A549 treated with dexamethasone at 1 μM for 4 hours (cell line): ENCODE data around the gene LRTM1. TPM values are rescaled to one million over a fixed set of nuclear protein-coding genes. Genes with fewer than 3 reads are reported as not detected.

Source experiments
- total RNA-seq: library from RNA; stranded (reverse); fragments of 200-300 nt; extraction: Qiagen RNA extraction; gene quantifications from 5 replicates; pipeline ENCODE4 v1.2.3, GENCODE V29; 2022

Gene LRTM1
- not detected in 5 replicates for total RNA-seq

DNA sequence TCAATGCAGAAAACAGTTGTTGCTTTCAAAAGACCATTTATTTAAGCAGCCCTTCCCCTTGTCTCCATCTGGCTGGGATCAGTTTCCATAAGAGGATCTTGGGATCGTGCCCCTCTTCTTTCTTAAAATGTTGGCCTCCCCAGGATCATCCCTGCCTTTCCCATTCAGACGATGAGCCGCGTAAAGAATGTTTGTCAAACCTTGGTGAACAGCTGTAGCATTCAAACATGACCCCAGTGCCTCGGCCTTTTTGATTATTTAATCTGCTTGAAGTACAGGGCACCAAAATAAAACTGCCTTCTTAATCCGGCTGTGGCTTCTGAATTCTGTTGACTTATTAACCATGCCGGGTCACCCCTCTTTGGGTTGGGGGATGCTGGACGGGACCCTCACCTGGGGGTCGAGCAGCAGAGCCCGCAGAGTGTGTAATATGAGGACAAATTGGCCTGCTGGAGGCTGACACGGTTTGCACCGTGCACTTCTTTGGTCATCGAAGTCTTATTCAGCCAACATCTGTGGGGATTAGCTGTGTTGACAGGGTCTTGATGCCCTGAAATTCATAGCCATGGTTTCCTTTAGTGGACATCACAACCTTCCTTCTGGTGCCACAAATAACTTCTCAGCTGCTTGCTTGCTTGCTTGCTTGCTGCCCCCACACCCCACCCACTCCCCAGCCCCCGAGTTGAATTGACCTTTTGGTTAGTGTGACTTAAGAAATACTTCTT is at the start of gene LRTM1:
Gene LRTM1 (minus strand): TSS at position 14 of the 725 bp plus-strand sequence. CDS start 148 bp downstream, outside the sequence.

